ENCODE data around the gene ARHGEF39. TPM values are rescaled to one million over a fixed set of nuclear protein-coding genes. Genes with fewer than 3 reads are reported as not detected.

The ARHGEF39 gene
- total RNA-seq, 3 donors from 2014 or later, result 0.59 to 1.6 (median 0.80) TPM

DNA sequence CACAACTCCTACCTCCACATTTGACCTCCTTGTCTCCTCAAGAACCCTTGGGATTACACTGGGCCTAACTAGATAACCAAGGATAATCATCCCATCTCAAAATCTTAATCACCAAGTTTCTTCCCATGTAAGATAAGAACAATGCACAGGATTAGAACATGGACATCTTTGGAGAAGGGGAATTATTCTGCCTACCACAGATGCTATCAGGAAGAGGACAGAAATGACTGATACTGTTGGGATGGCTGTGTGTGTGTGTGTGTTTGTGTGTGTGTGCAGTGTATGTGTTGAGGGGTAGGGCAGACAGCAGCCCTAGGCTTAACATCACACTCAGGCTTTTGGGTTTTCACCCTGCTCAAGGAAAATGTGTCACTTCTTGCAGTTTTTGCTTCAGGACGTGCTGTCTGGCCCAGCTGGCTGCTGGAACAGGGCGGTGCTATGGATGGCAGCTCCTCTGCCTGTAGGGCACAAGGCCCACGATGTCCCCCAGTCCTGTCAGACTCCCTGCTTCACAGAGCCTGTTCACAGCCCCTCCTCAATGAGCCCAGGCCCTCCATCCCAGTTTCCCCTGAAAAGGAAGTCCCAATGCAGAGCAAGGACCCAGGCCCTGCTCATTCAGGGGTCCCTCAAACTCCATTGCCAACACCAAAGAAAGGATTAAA is 16.5 kb upstream of the ARHGEF39 start:
- H3K4me3 ChIP-seq, result no peak overlapping the region
- TF ChIP-seq, protein P1, sequence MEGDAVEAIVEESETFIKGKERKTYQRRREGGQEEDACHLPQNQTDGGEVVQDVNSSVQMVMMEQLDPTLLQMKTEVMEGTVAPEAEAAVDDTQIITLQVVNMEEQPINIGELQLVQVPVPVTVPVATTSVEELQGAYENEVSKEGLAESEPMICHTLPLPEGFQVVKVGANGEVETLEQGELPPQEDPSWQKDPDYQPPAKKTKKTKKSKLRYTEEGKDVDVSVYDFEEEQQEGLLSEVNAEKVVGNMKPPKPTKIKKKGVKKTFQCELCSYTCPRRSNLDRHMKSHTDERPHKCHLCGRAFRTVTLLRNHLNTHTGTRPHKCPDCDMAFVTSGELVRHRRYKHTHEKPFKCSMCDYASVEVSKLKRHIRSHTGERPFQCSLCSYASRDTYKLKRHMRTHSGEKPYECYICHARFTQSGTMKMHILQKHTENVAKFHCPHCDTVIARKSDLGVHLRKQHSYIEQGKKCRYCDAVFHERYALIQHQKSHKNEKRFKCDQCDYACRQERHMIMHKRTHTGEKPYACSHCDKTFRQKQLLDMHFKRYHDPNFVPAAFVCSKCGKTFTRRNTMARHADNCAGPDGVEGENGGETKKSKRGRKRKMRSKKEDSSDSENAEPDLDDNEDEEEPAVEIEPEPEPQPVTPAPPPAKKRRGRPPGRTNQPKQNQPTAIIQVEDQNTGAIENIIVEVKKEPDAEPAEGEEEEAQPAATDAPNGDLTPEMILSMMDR (IDR thresholded peaks at IDR 0.05), result no peak
- TF ChIP-seq POLR2A (IDR thresholded peaks at IDR 0.05), result no peak
- TF ChIP-seq POLR2AphosphoS5 (IDR thresholded peaks at IDR 0.05), result no peak
- no peaks in the 10 kb centered on the region for H3K36me3 ChIP-seq
- H3K9me3 ChIP-seq, result no peaks in the 10 kb centered on the region
- peak overlapping the region in 1 of 2 donors; percentile 38 for H3K27ac ChIP-seq
- intact Hi-C loops (cut with DNase I; ENCODE audit: low total_unique reads), result no loop called here
- DNase-seq (ENCODE audit: low spot score in 2 of 2), result no peak
- no peaks in the 10 kb centered on the region for H3K4me1 ChIP-seq
- H3K27me3 ChIP-seq, result no peaks in the 10 kb centered on the region

DNA sequence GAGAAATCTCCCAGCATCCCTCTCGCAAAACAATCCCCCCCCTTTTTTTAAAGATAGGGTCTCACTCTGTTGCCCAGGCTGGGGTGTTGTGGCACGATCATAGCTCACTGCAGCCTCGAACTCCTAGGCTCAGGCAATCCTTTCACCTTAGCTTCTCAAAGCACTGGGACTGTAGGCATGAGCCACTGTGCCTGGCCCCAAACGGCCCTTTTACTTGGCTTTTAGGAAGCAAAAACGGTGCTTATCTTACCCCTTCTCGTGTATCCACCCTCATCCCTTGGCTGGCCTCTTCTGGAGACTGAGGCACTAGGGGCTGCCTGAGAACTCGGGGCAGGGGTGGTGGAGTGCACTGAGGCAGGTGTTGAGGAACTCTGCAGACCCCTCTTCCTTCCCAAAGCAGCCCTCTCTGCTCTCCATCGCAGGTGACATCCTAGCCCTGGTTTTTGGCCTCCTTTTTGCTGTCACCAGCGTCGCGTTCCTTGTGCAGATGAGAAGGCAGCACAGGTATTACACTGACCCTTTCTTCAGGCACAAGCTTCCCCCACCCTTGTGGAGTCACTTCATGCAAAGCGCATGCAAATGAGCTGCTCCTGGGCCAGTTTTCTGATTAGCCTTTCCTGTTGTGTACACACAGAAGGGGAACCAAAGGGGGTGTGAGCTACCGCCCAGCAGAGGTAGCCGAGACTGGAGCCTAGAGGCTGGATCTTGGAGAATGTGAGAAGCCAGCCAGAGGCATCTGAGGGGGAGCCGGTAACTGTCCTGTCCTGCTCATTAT is 15.5 kb upstream of the ARHGEF39 start:
- H3K36me3 ChIP-seq, result no peaks in the 10 kb centered on the region
- H3K4me1 ChIP-seq, result peaks cover 0 to 4% of the 10 kb centered on the region in 2 donors
- no peak overlapping the region for H3K4me3 ChIP-seq
- intact Hi-C loops (cut with DNase I; ENCODE audit: low total_unique reads), result no loop called here
- H3K27ac ChIP-seq, result no peak overlapping the region
- DNase-seq (ENCODE audit: low spot score in 2 of 2), result no peak
- H3K27me3 ChIP-seq, result no peaks in the 10 kb centered on the region
- TF ChIP-seq, protein P1 (IDR thresholded peaks at IDR 0.05), result no peak
- TF ChIP-seq POLR2A (IDR thresholded peaks at IDR 0.05) (no peak), POLR2AphosphoS5 (IDR thresholded peaks at IDR 0.05) (no peak)
- no peaks in the 10 kb centered on the region for H3K9me3 ChIP-seq

DNA sequence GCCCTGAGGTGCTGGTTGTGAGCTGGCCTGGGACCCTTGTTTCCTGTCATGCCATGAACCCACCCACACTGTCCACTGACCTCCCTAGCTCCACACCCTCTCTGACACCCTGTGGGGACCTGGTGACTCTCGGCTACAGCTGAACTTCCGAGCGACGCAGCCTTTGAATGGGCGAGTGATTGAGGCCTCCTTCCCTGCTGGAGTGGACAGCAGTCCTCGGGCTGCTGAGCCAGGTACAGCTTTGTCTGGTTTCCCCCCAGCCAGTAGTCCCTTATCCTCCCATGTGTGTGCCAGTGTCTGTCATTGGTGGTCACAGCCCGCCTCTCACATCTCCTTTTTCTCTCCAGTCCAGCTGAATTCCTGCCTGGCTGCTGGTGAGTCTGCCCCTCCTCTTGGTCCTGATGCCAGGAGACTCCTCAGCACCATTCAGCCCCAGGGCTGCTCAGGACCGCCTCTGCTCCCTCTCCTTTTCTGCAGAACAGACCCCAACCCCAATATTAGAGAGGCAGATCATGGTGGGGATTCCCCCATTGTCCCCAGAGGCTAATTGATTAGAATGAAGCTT is 14.9 kb upstream of the ARHGEF39 start:
- Histone ChIP-seq H3K27ac (no peak overlapping the region), H3K4me1 (peaks cover 0 to 4% of the 10 kb centered on the region in 2 donors)
- no peak for TF ChIP-seq POLR2A (IDR thresholded peaks at IDR 0.05)
- TF ChIP-seq, protein P1 (IDR thresholded peaks at IDR 0.05), result no peak
- no peak for TF ChIP-seq POLR2AphosphoS5 (IDR thresholded peaks at IDR 0.05)

DNA sequence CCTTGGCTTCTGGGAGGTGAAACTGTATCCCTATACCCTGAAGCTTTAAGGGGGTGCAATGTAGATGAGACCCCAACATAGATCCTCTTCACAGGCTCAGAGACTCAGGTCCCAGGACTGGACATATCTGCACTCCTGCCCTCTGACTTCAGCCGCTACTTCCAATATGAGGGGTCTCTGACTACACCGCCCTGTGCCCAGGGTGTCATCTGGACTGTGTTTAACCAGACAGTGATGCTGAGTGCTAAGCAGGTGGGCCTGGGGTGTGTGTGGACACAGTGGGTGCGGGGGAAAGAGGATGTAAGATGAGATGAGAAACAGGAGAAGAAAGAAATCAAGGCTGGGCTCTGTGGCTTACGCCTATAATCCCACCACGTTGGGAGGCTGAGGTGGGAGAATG is 14.1 kb upstream of the ARHGEF39 start:
- no peak overlapping the region for H3K4me3 ChIP-seq
- H3K27ac ChIP-seq, result no peak overlapping the region
- intact Hi-C loops (cut with DNase I; ENCODE audit: low total_unique reads), result no loop called here
- H3K9me3 ChIP-seq, result no peaks in the 10 kb centered on the region
- TF ChIP-seq, protein P1 (IDR thresholded peaks at IDR 0.05), result no peak
- TF ChIP-seq POLR2A (IDR thresholded peaks at IDR 0.05) (no peak), POLR2AphosphoS5 (IDR thresholded peaks at IDR 0.05) (no peak)
- DNase-seq (ENCODE audit: low spot score in 2 of 2), result no peak
- no peaks in the 10 kb centered on the region for H3K27me3 ChIP-seq
- no peaks in the 10 kb centered on the region for H3K36me3 ChIP-seq
- peaks cover 0 to 4% of the 10 kb centered on the region in 2 donors for H3K4me1 ChIP-seq

More for the DNA sequence above, 14.9 kb upstream of the ARHGEF39 start:
- no peaks in the 10 kb centered on the region for H3K36me3 ChIP-seq
- DNase-seq (ENCODE audit: low spot score in 2 of 2), result no peak
- H3K9me3 ChIP-seq, result no peaks in the 10 kb centered on the region
- intact Hi-C loops (cut with DNase I; ENCODE audit: low total_unique reads), result no loop called here
- no peaks in the 10 kb centered on the region for H3K27me3 ChIP-seq
- H3K4me3 ChIP-seq, result no peak overlapping the region

Measured in breast epithelium (tissue), 4 donors.